Measurements from ENCODE around the gene RASGEF1B.

The RASGEF1B gene

GRCh38 chr4:81429031-81429430 is 42.7 kb downstream of the RASGEF1B start:
- Histone ChIP-seq H3K27ac (ENCODE audit: insufficient read depth in 1 of 2, low read depth in 1 of 2, low read length in 2 of 2, poor library complexity in 1 of 2, severe bottlenecking in 2 of 2) (no peak overlapping the region), H3K4me3 (ENCODE audit: control insufficient read depth in 1 of 7, extremely low read depth in 1 of 7, insufficient read depth in 4 of 7, low read depth in 2 of 7, low read length in 6 of 7) (no peak overlapping the region), H3K9me3 (ENCODE audit: control extremely low read depth in 1 of 5, control insufficient read depth in 4 of 5, insufficient read depth in 2 of 5, low read depth in 1 of 5, low read length in 4 of 5) (no peaks in the 10 kb centered on the region), H3K36me3 (ENCODE audit: control insufficient read depth in 4 of 4, insufficient read depth in 4 of 4, low read length in 3 of 4) (peaks cover 6 to 61% (median 26%) of the 10 kb centered on the region in 4 experiments), H3K4me1 (ENCODE audit: control extremely low read depth in 1 of 4, control insufficient read depth in 4 of 4, insufficient read depth in 4 of 4, low read length in 3 of 4) (peaks cover 0 to 13% (median 0%) of the 10 kb centered on the region in 4 experiments), H3K27me3 (replicated peaks in 2 of 5; ENCODE audit: control insufficient read depth in 4 of 5, insufficient read depth in 5 of 5, low read length in 4 of 5) (no peaks in the 10 kb centered on the region)
- WGBS (ENCODE audit: insufficient coverage): 96% methylated on average over 4 of the region's 6 CpGs
- no peak for DNase-seq
- POLR2A ChIA-PET: no interaction called here
- CTCF ChIA-PET: no interaction called here

GRCh38 chr4:81428002-81428401 is 43.7 kb downstream of the RASGEF1B start:
- ChIA-PET CTCF (interaction anchor here (0.6 to 1.4 kb wide), 5 partner anchors 9 to 29 kb away, joined by 3 to 4 read pairs (median 3); no protein-coding TSS in a partner anchor), POLR2A (no interaction called here)
- Histone ChIP-seq H3K9me3 (ENCODE audit: control extremely low read depth in 1 of 5, control insufficient read depth in 4 of 5, insufficient read depth in 2 of 5, low read depth in 1 of 5, low read length in 4 of 5) (no peaks in the 10 kb centered on the region), H3K27me3 (replicated peaks in 2 of 5; ENCODE audit: control insufficient read depth in 4 of 5, insufficient read depth in 5 of 5, low read length in 4 of 5) (no peaks in the 10 kb centered on the region), H3K36me3 (ENCODE audit: control insufficient read depth in 4 of 4, insufficient read depth in 4 of 4, low read length in 3 of 4) (peaks cover 6 to 55% (median 26%) of the 10 kb centered on the region in 4 experiments), H3K27ac (ENCODE audit: insufficient read depth in 1 of 2, low read depth in 1 of 2, low read length in 2 of 2, poor library complexity in 1 of 2, severe bottlenecking in 2 of 2) (no peak overlapping the region), H3K4me1 (ENCODE audit: control extremely low read depth in 1 of 4, control insufficient read depth in 4 of 4, insufficient read depth in 4 of 4, low read length in 3 of 4) (peaks cover 0 to 13% (median 0%) of the 10 kb centered on the region in 4 experiments), H3K4me3 (ENCODE audit: control insufficient read depth in 1 of 7, extremely low read depth in 1 of 7, insufficient read depth in 4 of 7, low read depth in 2 of 7, low read length in 6 of 7) (no peak overlapping the region)
- 100% methylated on average over 1 of the region's 3 CpGs for WGBS (ENCODE audit: insufficient coverage)
- DNase-seq: no peak

- POLR2A ChIA-PET: interaction anchor here (0.6 kb wide), 1 partner anchor 170 kb away, joined by 6 read pairs; no protein-coding TSS in a partner anchor
- Histone ChIP-seq H3K36me3 (ENCODE audit: control insufficient read depth in 4 of 4, insufficient read depth in 4 of 4, low read length in 3 of 4) (peaks cover 6 to 55% (median 24%) of the 10 kb centered on the region in 4 experiments), H3K4me3 (ENCODE audit: control insufficient read depth in 1 of 7, extremely low read depth in 1 of 7, insufficient read depth in 4 of 7, low read depth in 2 of 7, low read length in 6 of 7) (no peak overlapping the region), H3K27ac (ENCODE audit: insufficient read depth in 1 of 2, low read depth in 1 of 2, low read length in 2 of 2, poor library complexity in 1 of 2, severe bottlenecking in 2 of 2) (no peak overlapping the region), H3K9me3 (ENCODE audit: control extremely low read depth in 1 of 5, control insufficient read depth in 4 of 5, insufficient read depth in 2 of 5, low read depth in 1 of 5, low read length in 4 of 5) (no peaks in the 10 kb centered on the region), H3K27me3 (replicated peaks in 2 of 5; ENCODE audit: control insufficient read depth in 4 of 5, insufficient read depth in 5 of 5, low read length in 4 of 5) (no peaks in the 10 kb centered on the region), H3K4me1 (ENCODE audit: control extremely low read depth in 1 of 4, control insufficient read depth in 4 of 4, insufficient read depth in 4 of 4, low read length in 3 of 4) (peaks cover 0 to 14% (median 0%) of the 10 kb centered on the region in 4 experiments)
- CTCF ChIA-PET: interaction anchor here (0.8 to 1.4 kb wide), 6 partner anchors 8 to 924 kb away, joined by 3 to 4 read pairs (median 3); no protein-coding TSS in a partner anchor
- peak in 2 of 3 donors; percentile 52 to 73 for DNase-seq
- 43% methylated on average over 4 of the region's 6 CpGs for whole genome bisulfite sequencing (ENCODE audit: insufficient coverage)
Measured at GRCh38 chr4:81427344-81427821, 44.3 kb downstream of the RASGEF1B start.

GRCh38 chr4:81426770-81427289 is 44.9 kb downstream of the RASGEF1B start:
- no peak for DNase-seq
- Histone ChIP-seq H3K36me3 (ENCODE audit: control insufficient read depth in 4 of 4, insufficient read depth in 4 of 4, low read length in 3 of 4) (peaks cover 3 to 50% (median 22%) of the 10 kb centered on the region in 4 experiments), H3K4me3 (ENCODE audit: control insufficient read depth in 1 of 7, extremely low read depth in 1 of 7, insufficient read depth in 4 of 7, low read depth in 2 of 7, low read length in 6 of 7) (no peak overlapping the region), H3K27ac (ENCODE audit: insufficient read depth in 1 of 2, low read depth in 1 of 2, low read length in 2 of 2, poor library complexity in 1 of 2, severe bottlenecking in 2 of 2) (no peak overlapping the region), H3K4me1 (ENCODE audit: control extremely low read depth in 1 of 4, control insufficient read depth in 4 of 4, insufficient read depth in 4 of 4, low read length in 3 of 4) (peaks cover 0 to 12% (median 1%) of the 10 kb centered on the region in 4 experiments), H3K27me3 (replicated peaks in 2 of 5; ENCODE audit: control insufficient read depth in 4 of 5, insufficient read depth in 5 of 5, low read length in 4 of 5) (no peaks in the 10 kb centered on the region), H3K9me3 (ENCODE audit: control extremely low read depth in 1 of 5, control insufficient read depth in 4 of 5, insufficient read depth in 2 of 5, low read depth in 1 of 5, low read length in 4 of 5) (no peaks in the 10 kb centered on the region)
- CTCF ChIA-PET: interaction anchor here (0.8 to 1.4 kb wide), 4 partner anchors 20 to 925 kb away, joined by 3 to 4 read pairs (median 3); no protein-coding TSS in a partner anchor
- POLR2A ChIA-PET: interaction anchor here (0.6 kb wide), 1 partner anchor 170 kb away, joined by 6 read pairs; no protein-coding TSS in a partner anchor
- no CpG with 5 or more reads among the region's 1 CpG for WGBS (ENCODE audit: insufficient coverage)

GRCh38 chr4:81424816-81425755 is 46.6 kb downstream of the RASGEF1B start:
- peaks cover 0 to 12% (median 6%) of the 10 kb centered on the region in 4 experiments for H3K4me1 ChIP-seq (ENCODE audit: control extremely low read depth in 1 of 4, control insufficient read depth in 4 of 4, insufficient read depth in 4 of 4, low read length in 3 of 4)
- 98% methylated on average over 5 of the region's 5 CpGs for WGBS (ENCODE audit: insufficient coverage)
- POLR2A ChIA-PET: interaction anchor here (0.6 kb wide), 1 partner anchor 1120 kb away, joined by 3 read pairs; no protein-coding TSS in a partner anchor
- no peak overlapping the region for H3K4me3 ChIP-seq (ENCODE audit: control insufficient read depth in 1 of 7, extremely low read depth in 1 of 7, insufficient read depth in 4 of 7, low read depth in 2 of 7, low read length in 6 of 7)
- no peaks in the 10 kb centered on the region for H3K9me3 ChIP-seq (ENCODE audit: control extremely low read depth in 1 of 5, control insufficient read depth in 4 of 5, insufficient read depth in 2 of 5, low read depth in 1 of 5, low read length in 4 of 5)
- no peak for DNase-seq
- no peak overlapping the region for H3K27ac ChIP-seq (ENCODE audit: insufficient read depth in 1 of 2, low read depth in 1 of 2, low read length in 2 of 2, poor library complexity in 1 of 2, severe bottlenecking in 2 of 2)
- CTCF ChIA-PET: interaction anchor here (4.8 kb wide), 1 partner anchor 18 kb away, joined by 20 read pairs; no protein-coding TSS in a partner anchor
- no peaks in the 10 kb centered on the region for H3K27me3 ChIP-seq (replicated peaks in 2 of 5; ENCODE audit: control insufficient read depth in 4 of 5, insufficient read depth in 5 of 5, low read length in 4 of 5)
- peaks cover 0 to 43% (median 16%) of the 10 kb centered on the region in 4 experiments for H3K36me3 ChIP-seq (ENCODE audit: control insufficient read depth in 4 of 4, insufficient read depth in 4 of 4, low read length in 3 of 4)

- Histone ChIP-seq H3K27ac (ENCODE audit: insufficient read depth in 1 of 2, low read depth in 1 of 2, low read length in 2 of 2, poor library complexity in 1 of 2, severe bottlenecking in 2 of 2) (no peak overlapping the region), H3K9me3 (ENCODE audit: control extremely low read depth in 1 of 5, control insufficient read depth in 4 of 5, insufficient read depth in 2 of 5, low read depth in 1 of 5, low read length in 4 of 5) (no peaks in the 10 kb centered on the region), H3K36me3 (ENCODE audit: control insufficient read depth in 4 of 4, insufficient read depth in 4 of 4, low read length in 3 of 4) (peaks cover 0 to 38% (median 11%) of the 10 kb centered on the region in 4 experiments), H3K27me3 (replicated peaks in 2 of 5; ENCODE audit: control insufficient read depth in 4 of 5, insufficient read depth in 5 of 5, low read length in 4 of 5) (no peaks in the 10 kb centered on the region), H3K4me1 (ENCODE audit: control extremely low read depth in 1 of 4, control insufficient read depth in 4 of 4, insufficient read depth in 4 of 4, low read length in 3 of 4) (peaks cover 0 to 12% (median 6%) of the 10 kb centered on the region in 4 experiments), H3K4me3 (ENCODE audit: control insufficient read depth in 1 of 7, extremely low read depth in 1 of 7, insufficient read depth in 4 of 7, low read depth in 2 of 7, low read length in 6 of 7) (no peak overlapping the region)
- ChIA-PET POLR2A (no interaction called here), CTCF (interaction anchor here (4.8 kb wide), 1 partner anchor 18 kb away, joined by 20 read pairs; no protein-coding TSS in a partner anchor)
- WGBS (ENCODE audit: insufficient coverage): 100% methylated on average over 1 of the region's 6 CpGs
- DNase-seq: no peak
Measured at GRCh38 chr4:81424336-81424735, 47.4 kb downstream of the RASGEF1B start.

All from common myeloid progenitor, CD34-positive (primary cell).